ENCODE results near the gene ATXN10. TPM values are rescaled to one million over a fixed set of nuclear protein-coding genes. Genes with fewer than 3 reads are reported as not detected.

Gene ATXN10
- total RNA-seq, 5 donors from 2014 or later (not counting 1 experiment from before 2014, with no cell fraction given), result 58.9 to 85.0 (median 69.6) TPM

- Histone ChIP-seq H3K27me3 (replicated peaks in 1 of 2; ENCODE audit: control insufficient read depth in 2 of 2, extremely low read depth in 1 of 2, insufficient read depth in 2 of 2, low read length in 1 of 2) (no peaks in the 10 kb centered on the region), H3K4me3 (ENCODE audit: control insufficient read depth in 1 of 2, extremely low read depth in 1 of 2, low read length in 1 of 2) (no peak overlapping the region), H3K9me3 (no peaks in the 10 kb centered on the region), H3K4me1 (ENCODE audit: control insufficient read depth in 1 of 2, extremely low read depth in 1 of 2, insufficient read depth in 2 of 2, low read length in 2 of 2) (peaks cover 7 to 8% of the 10 kb centered on the region in 2 experiments), H3K27ac (ENCODE audit: low read length) (no peak overlapping the region), H3K36me3 (ENCODE audit: control insufficient read depth in 2 of 2, extremely low read depth in 1 of 2, insufficient read depth in 1 of 2, low read length in 1 of 2) (peaks cover 4 to 14% of the 10 kb centered on the region in 2 donors)
- Mint-ChIP-seq H3K9me3 (no peaks in the 10 kb centered on the region), H3K36me3 (peaks cover 20% of the 10 kb centered on the region), H3K4me3 (no peak overlapping the region), H3K4me1 (peaks cover 41 to 51% (median 46%) of the 10 kb centered on the region in 3 donors), H3K27me3 (no peaks in the 10 kb centered on the region), H3K27ac (no peak overlapping the region)
- ChIA-PET CTCF (no interaction called here), POLR2A (no interaction called here)
- ATAC-seq (replicated peaks in 1 of 4) (no peak), DNase-seq (no peak)
- 100% methylated on average over 1 of the region's 4 CpGs for WGBS (ENCODE audit: insufficient coverage)
Observed at GRCh38 chr22:45688600-45689080, 17.0 kb downstream of the ATXN10 start.

- H3K4me3 Mint-ChIP-seq, result no peak overlapping the region
- peaks cover 20% of the 10 kb centered on the region for H3K36me3 Mint-ChIP-seq
- H3K9me3 Mint-ChIP-seq, result no peaks in the 10 kb centered on the region
- ChIA-PET CTCF (no interaction called here), POLR2A (no interaction called here)
- ATAC-seq (replicated peaks in 1 of 4) (no peak), DNase-seq (no peak)
- no peaks in the 10 kb centered on the region for H3K27me3 Mint-ChIP-seq
- Histone ChIP-seq H3K36me3 (ENCODE audit: control insufficient read depth in 2 of 2, extremely low read depth in 1 of 2, insufficient read depth in 1 of 2, low read length in 1 of 2) (peaks cover 4 to 14% of the 10 kb centered on the region in 2 donors), H3K9me3 (no peaks in the 10 kb centered on the region), H3K4me1 (ENCODE audit: control insufficient read depth in 1 of 2, extremely low read depth in 1 of 2, insufficient read depth in 2 of 2, low read length in 2 of 2) (peaks cover 2 to 3% of the 10 kb centered on the region in 2 experiments), H3K4me3 (ENCODE audit: control insufficient read depth in 1 of 2, extremely low read depth in 1 of 2, low read length in 1 of 2) (no peak overlapping the region), H3K27ac (ENCODE audit: low read length) (no peak overlapping the region), H3K27me3 (replicated peaks in 1 of 2; ENCODE audit: control insufficient read depth in 2 of 2, extremely low read depth in 1 of 2, insufficient read depth in 2 of 2, low read length in 1 of 2) (no peaks in the 10 kb centered on the region)
- H3K4me1 Mint-ChIP-seq, result peaks cover 41 to 51% (median 46%) of the 10 kb centered on the region in 3 donors
- no CpG with 5 or more reads among the region's 1 CpG for WGBS (ENCODE audit: insufficient coverage)
- H3K27ac Mint-ChIP-seq, result no peak overlapping the region
Observed at GRCh38 chr22:45689211-45689610, 17.6 kb downstream of the ATXN10 start.

- peaks cover 20% of the 10 kb centered on the region for H3K36me3 Mint-ChIP-seq
- H3K4me3 ChIP-seq (ENCODE audit: control insufficient read depth in 1 of 2, extremely low read depth in 1 of 2, low read length in 1 of 2), result no peak overlapping the region
- CTCF ChIA-PET, result no interaction called here
- ATAC-seq (replicated peaks in 1 of 4) (no peak), DNase-seq (no peak)
- no peak overlapping the region for H3K4me3 Mint-ChIP-seq
- peaks cover 0 to 2% of the 10 kb centered on the region in 2 experiments for H3K4me1 ChIP-seq (ENCODE audit: control insufficient read depth in 1 of 2, extremely low read depth in 1 of 2, insufficient read depth in 2 of 2, low read length in 2 of 2)
- 100% methylated on average over 1 of the region's 2 CpGs for WGBS (ENCODE audit: insufficient coverage)
- H3K4me1 Mint-ChIP-seq, result peaks cover 41 to 51% (median 46%) of the 10 kb centered on the region in 3 donors
- H3K36me3 ChIP-seq (ENCODE audit: control insufficient read depth in 2 of 2, extremely low read depth in 1 of 2, insufficient read depth in 1 of 2, low read length in 1 of 2), result peaks cover 4 to 14% of the 10 kb centered on the region in 2 donors
- no peak overlapping the region for H3K27ac ChIP-seq (ENCODE audit: low read length)
- POLR2A ChIA-PET, result no interaction called here
- no peaks in the 10 kb centered on the region for H3K27me3 ChIP-seq (replicated peaks in 1 of 2; ENCODE audit: control insufficient read depth in 2 of 2, extremely low read depth in 1 of 2, insufficient read depth in 2 of 2, low read length in 1 of 2)
- no peaks in the 10 kb centered on the region for H3K9me3 Mint-ChIP-seq
- no peaks in the 10 kb centered on the region for H3K9me3 ChIP-seq
- no peak overlapping the region for H3K27ac Mint-ChIP-seq
- H3K27me3 Mint-ChIP-seq, result no peaks in the 10 kb centered on the region
Observed at GRCh38 chr22:45690008-45690407, 18.4 kb downstream of the ATXN10 start.

- H3K4me3 Mint-ChIP-seq, result no peak overlapping the region
- H3K36me3 Mint-ChIP-seq, result peaks cover 31% of the 10 kb centered on the region
- Histone ChIP-seq H3K4me1 (ENCODE audit: control insufficient read depth in 1 of 2, extremely low read depth in 1 of 2, insufficient read depth in 2 of 2, low read length in 2 of 2) (peaks cover 0 to 2% of the 10 kb centered on the region in 2 experiments), H3K27me3 (replicated peaks in 1 of 2; ENCODE audit: control insufficient read depth in 2 of 2, extremely low read depth in 1 of 2, insufficient read depth in 2 of 2, low read length in 1 of 2) (no peaks in the 10 kb centered on the region), H3K27ac (ENCODE audit: low read length) (no peak overlapping the region), H3K4me3 (ENCODE audit: control insufficient read depth in 1 of 2, extremely low read depth in 1 of 2, low read length in 1 of 2) (no peak overlapping the region), H3K36me3 (ENCODE audit: control insufficient read depth in 2 of 2, extremely low read depth in 1 of 2, insufficient read depth in 1 of 2, low read length in 1 of 2) (peaks cover 4 to 14% of the 10 kb centered on the region in 2 donors), H3K9me3 (no peaks in the 10 kb centered on the region)
- H3K9me3 Mint-ChIP-seq, result no peaks in the 10 kb centered on the region
- ChIA-PET POLR2A (no interaction called here), CTCF (no interaction called here)
- WGBS (ENCODE audit: insufficient coverage), result no CpG with 5 or more reads among the region's 1 CpG
- no peaks in the 10 kb centered on the region for H3K27me3 Mint-ChIP-seq
- DNase-seq, result no peak
- peaks cover 29 to 33% (median 33%) of the 10 kb centered on the region in 3 donors for H3K4me1 Mint-ChIP-seq
- H3K27ac Mint-ChIP-seq, result no peak overlapping the region
- ATAC-seq (replicated peaks in 1 of 4), result no peak
Observed at GRCh38 chr22:45692549-45692948, 20.9 kb downstream of the ATXN10 start.

GRCh38 chr22:45693835-45694234 is 22.2 kb downstream of the ATXN10 start:
- H3K27ac Mint-ChIP-seq, result no peak overlapping the region
- ATAC-seq (replicated peaks in 1 of 4) (no peak), DNase-seq (no peak)
- H3K4me3 ChIP-seq (ENCODE audit: control insufficient read depth in 1 of 2, extremely low read depth in 1 of 2, low read length in 1 of 2), result no peak overlapping the region
- H3K27ac ChIP-seq (ENCODE audit: low read length), result no peak overlapping the region
- H3K36me3 Mint-ChIP-seq, result peaks cover 39% of the 10 kb centered on the region
- CTCF ChIA-PET, result no interaction called here
- no peaks in the 10 kb centered on the region for H3K9me3 Mint-ChIP-seq
- H3K4me1 ChIP-seq (ENCODE audit: control insufficient read depth in 1 of 2, extremely low read depth in 1 of 2, insufficient read depth in 2 of 2, low read length in 2 of 2), result peaks cover 0 to 2% of the 10 kb centered on the region in 2 experiments
- H3K4me3 Mint-ChIP-seq, result no peak overlapping the region
- POLR2A ChIA-PET, result no interaction called here
- peaks cover 4 to 17% of the 10 kb centered on the region in 2 donors for H3K36me3 ChIP-seq (ENCODE audit: control insufficient read depth in 2 of 2, extremely low read depth in 1 of 2, insufficient read depth in 1 of 2, low read length in 1 of 2)
- H3K27me3 ChIP-seq (replicated peaks in 1 of 2; ENCODE audit: control insufficient read depth in 2 of 2, extremely low read depth in 1 of 2, insufficient read depth in 2 of 2, low read length in 1 of 2), result no peaks in the 10 kb centered on the region
- H3K9me3 ChIP-seq, result no peaks in the 10 kb centered on the region
- H3K27me3 Mint-ChIP-seq, result no peaks in the 10 kb centered on the region
- H3K4me1 Mint-ChIP-seq, result peaks cover 21 to 24% (median 22%) of the 10 kb centered on the region in 3 donors
- 86% methylated on average over 1 of the region's 4 CpGs for WGBS (ENCODE audit: insufficient coverage)

- ChIA-PET POLR2A (no interaction called here), CTCF (no interaction called here)
- no peak overlapping the region for H3K4me3 ChIP-seq (ENCODE audit: control insufficient read depth in 1 of 2, extremely low read depth in 1 of 2, low read length in 1 of 2)
- peaks cover 3 to 23% of the 10 kb centered on the region in 2 donors for H3K36me3 ChIP-seq (ENCODE audit: control insufficient read depth in 2 of 2, extremely low read depth in 1 of 2, insufficient read depth in 1 of 2, low read length in 1 of 2)
- H3K4me1 ChIP-seq (ENCODE audit: control insufficient read depth in 1 of 2, extremely low read depth in 1 of 2, insufficient read depth in 2 of 2, low read length in 2 of 2), result no peaks in the 10 kb centered on the region
- no peak overlapping the region for H3K27ac ChIP-seq (ENCODE audit: low read length)
- Mint-ChIP-seq H3K27me3 (no peaks in the 10 kb centered on the region), H3K36me3 (peaks cover 39% of the 10 kb centered on the region), H3K9me3 (no peaks in the 10 kb centered on the region), H3K27ac (no peak overlapping the region), H3K4me3 (no peak overlapping the region), H3K4me1 (peaks cover 0 to under 1% (median 0%) of the 10 kb centered on the region in 3 donors)
- no peaks in the 10 kb centered on the region for H3K27me3 ChIP-seq (replicated peaks in 1 of 2; ENCODE audit: control insufficient read depth in 2 of 2, extremely low read depth in 1 of 2, insufficient read depth in 2 of 2, low read length in 1 of 2)
- H3K9me3 ChIP-seq, result no peaks in the 10 kb centered on the region
- ATAC-seq (replicated peaks in 1 of 4), result no peak
- WGBS (ENCODE audit: insufficient coverage), result 92% methylated on average over 6 of the region's 6 CpGs
- DNase-seq, result no peak
Observed at GRCh38 chr22:45696227-45696626, 24.6 kb downstream of the ATXN10 start.

- Histone ChIP-seq H3K4me1 (ENCODE audit: control insufficient read depth in 1 of 2, extremely low read depth in 1 of 2, insufficient read depth in 2 of 2, low read length in 2 of 2) (no peaks in the 10 kb centered on the region), H3K27me3 (replicated peaks in 1 of 2; ENCODE audit: control insufficient read depth in 2 of 2, extremely low read depth in 1 of 2, insufficient read depth in 2 of 2, low read length in 1 of 2) (no peaks in the 10 kb centered on the region), H3K4me3 (ENCODE audit: control insufficient read depth in 1 of 2, extremely low read depth in 1 of 2, low read length in 1 of 2) (no peak overlapping the region), H3K36me3 (ENCODE audit: control insufficient read depth in 2 of 2, extremely low read depth in 1 of 2, insufficient read depth in 1 of 2, low read length in 1 of 2) (peaks cover 0 to 32% of the 10 kb centered on the region in 2 donors), H3K9me3 (no peaks in the 10 kb centered on the region), H3K27ac (ENCODE audit: low read length) (no peak overlapping the region)
- H3K4me1 Mint-ChIP-seq, result no peaks in the 10 kb centered on the region
- DNase-seq, result no peak
- H3K9me3 Mint-ChIP-seq, result no peaks in the 10 kb centered on the region
- H3K4me3 Mint-ChIP-seq, result no peak overlapping the region
- POLR2A ChIA-PET, result no interaction called here
- peaks cover 51% of the 10 kb centered on the region for H3K36me3 Mint-ChIP-seq
- CTCF ChIA-PET, result no interaction called here
- H3K27me3 Mint-ChIP-seq, result no peaks in the 10 kb centered on the region
- ATAC-seq (replicated peaks in 1 of 4), result no peak
- no peak overlapping the region for H3K27ac Mint-ChIP-seq
- no CpG with 5 or more reads among the region's 4 CpGs for WGBS (ENCODE audit: insufficient coverage)
Observed at GRCh38 chr22:45698094-45698493, 26.5 kb downstream of the ATXN10 start.
